ENCODE data around the gene PNLIP. TPM values are rescaled to one million over a fixed set of nuclear protein-coding genes. Genes with fewer than 3 reads are reported as not detected.

Gene PNLIP
- polyA plus RNA-seq, 10 donors: 0.11 to 0.99 (median 0.40) TPM; not detected in 4

DNA sequence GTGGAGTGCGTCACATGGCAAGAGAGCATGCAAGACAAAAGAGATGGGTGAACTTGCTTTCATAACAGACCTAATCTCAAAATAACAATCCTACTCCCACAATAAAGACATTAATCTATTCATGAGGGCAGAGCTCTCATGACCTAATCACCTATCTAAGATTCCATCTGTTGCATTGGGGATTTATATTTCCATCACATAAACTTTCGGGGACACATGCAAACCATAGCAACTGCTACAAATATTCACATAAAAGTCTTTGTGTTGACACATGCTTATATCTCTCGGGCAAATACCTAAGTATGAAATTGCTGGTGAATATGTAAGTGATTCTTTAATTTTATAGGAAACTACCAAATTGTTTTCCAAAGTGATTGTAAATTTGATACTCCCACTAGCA, 29.1 kb downstream of the PNLIP start:
- DNase-seq: no peak

DNA sequence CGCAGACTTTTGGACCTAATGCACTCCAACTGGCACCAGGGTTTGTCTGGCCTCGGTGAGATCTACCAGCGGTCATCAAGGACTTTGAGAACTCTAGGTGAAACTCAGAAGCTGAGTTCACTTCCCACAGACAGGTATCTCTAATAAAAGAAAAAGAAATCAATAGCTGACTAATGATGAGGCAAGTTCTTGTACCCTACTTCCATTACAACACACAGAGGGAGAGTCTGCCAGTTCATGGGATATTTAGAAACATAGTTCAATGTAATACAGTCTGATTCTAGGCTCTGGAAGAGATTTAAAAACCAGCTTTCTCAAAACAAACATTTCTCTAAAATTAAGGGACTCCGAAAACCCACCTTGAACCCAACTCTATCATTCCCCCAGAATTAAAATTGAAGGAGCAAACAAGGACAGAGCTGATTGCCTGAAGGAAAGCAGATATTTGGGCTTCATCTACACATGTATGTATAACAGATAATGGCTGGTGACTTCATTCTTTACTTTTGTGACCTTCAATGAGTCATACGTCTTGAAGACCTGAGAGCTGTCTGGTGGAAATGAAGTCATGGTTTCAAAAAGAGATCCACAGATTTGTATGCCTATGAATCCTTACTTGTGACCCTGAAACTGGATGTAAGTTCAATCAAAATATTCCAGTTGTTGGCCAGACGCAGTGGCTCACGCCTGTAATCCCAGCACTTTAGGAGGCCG, 42.3 kb downstream of the PNLIP start:
- DNase-seq: no peak

DNA sequence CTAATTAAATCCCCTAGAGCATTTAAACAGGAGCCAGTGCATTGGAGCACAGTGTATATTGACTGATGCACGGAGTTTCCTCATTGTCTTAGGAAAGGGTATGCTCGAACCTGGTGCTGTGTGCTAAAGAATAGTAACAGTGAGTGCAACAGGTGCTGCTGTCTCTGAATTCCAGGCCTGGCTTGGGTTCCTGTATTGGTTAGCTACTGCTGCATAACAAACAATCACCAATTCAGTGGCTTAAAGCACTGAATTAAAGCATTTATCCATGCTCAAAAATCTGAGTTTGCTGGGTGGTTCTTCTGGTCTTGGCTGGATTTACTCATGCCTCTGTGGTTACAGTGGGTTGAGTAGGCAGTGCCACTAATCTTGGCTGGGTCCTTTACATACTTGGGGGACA, 43.3 kb downstream of the PNLIP start:
- DNase-seq: no peak

DNA sequence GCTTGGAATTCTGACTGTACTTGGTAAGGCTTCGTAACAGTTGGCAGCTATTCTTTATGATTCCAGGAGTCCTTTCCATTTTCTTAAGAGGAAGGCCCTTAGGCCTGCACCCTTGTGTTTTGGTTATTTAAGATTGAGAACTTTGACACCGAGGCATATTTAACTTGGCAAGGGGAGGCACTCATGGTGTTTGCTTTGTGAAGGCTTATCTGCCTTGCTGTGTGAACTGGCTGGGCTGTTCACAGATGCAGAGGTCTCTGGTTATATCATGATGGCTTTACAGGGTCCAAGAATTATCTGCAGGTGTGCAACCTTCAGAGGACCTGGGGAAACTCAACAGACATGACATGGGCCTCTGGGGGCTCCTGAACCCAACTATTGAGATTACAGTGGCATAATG, 44.2 kb downstream of the PNLIP start:
- DNase-seq: no peak

DNA sequence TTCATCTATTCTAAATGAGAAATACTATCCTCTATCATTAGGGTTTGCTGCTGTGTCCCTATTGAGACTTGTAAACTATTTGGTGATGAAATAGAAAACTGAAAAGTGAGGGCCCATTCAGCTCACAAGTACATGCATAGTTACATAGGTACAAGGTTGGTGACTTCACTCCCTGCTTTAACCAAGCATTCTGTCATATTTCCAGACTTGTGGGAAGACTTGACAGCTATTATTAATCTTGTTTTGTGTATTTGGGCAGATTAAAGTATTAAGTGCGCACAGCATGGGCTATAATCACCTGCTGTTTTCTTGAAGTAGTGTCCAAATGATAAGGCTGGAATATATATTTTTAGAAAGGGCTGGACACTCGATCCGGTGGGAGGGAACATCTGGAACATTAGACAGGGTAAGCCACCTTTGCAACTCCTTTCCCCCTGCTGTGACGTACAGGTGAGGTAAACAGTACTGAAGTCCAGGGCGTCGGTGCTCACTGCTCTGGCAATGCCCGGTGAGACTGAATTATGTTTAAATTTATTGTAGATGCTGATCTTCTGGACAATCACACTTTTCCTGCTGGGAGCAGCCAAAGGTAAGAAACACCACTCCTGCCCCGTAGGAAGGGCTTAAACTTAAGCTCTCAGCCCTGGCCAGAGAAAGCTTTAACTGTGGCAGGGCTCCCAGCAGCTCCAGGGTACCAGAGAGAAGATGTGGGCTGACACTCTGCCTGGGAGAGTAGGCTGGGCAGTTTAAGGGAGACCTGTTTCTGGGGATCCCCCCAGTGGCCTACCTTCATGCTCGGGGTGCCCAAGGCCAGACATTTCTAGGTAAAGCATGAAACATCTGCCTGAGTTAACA, 45.1 kb downstream of the PNLIP start, which contains the start of gene PNLIPRP1:
Gene PNLIPRP1 (plus strand): TSS at position 370 of the 855 bp plus-strand sequence. CDS start 171 bp downstream, at position 541.
- no peak for DNase-seq

DNA sequence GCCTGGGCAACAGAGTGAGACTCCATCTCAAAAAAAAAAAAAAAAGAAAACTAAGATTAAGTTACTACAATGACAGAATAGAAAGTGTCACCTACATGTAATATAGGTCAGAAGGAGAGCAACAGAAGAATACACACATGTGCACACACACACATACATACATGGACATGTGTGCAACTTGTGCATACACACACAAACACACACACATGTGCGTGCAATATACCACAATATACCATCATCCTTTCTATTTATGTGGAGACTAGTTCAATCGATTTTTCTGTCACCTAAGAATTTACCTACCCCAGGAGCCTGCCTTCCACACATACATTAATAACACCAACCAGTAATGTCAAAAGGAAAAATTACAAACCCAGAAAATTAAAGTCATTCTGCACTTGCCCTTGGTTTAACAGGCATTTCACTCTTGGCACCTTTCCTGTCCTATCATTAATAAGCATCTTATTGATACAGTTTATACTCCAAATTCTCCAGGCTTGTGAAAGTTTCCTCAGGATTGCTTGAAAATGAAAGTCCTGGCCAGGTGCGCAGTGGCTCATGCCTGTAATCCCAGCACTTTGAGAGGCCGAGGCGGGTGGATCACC, 47.5 kb downstream of the PNLIP start:
- no peak for DNase-seq

DNA sequence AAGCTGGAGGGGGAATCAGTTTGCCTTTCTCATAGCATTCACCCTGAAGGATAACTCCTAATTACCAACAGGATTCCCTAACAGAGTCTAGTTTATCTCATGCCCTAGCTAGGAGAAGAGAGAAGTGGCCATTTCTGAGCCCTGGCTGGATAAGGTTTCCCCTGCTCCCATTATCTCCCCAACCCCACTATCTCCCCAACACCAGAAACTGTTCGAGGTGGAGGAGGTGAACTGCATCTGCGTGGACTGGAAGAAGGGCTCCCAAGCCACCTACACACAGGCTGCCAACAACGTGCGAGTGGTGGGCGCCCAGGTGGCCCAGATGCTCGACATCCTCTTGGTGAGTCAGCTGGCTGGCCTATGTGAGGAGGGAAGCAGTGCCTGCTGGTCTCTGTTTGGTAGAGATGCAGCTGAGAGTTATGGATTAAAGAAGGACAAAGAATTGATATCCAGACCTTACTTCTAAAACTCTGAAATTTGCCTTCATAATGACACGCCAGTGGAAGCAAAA, 48.8 kb downstream of the PNLIP start:
- DNase-seq: no peak

DNA sequence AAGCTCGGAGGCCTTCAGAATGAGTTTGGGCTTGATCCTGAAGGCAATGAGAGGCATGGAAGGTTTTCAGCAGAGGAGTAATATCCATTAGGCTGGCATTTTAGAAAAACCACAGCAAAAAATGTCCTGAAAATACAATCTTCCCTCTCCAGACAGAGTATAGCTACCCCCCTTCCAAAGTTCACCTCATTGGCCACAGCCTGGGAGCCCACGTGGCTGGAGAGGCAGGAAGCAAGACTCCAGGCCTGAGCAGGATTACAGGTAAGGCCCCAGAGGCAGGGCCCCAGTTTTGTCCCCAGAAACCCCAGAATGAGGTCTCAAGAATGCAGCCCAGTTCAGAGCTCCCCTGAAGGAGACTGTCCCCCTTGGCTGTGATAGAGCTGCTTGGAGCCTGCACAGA, 50.3 kb downstream of the PNLIP start:
- no peak for DNase-seq

DNA sequence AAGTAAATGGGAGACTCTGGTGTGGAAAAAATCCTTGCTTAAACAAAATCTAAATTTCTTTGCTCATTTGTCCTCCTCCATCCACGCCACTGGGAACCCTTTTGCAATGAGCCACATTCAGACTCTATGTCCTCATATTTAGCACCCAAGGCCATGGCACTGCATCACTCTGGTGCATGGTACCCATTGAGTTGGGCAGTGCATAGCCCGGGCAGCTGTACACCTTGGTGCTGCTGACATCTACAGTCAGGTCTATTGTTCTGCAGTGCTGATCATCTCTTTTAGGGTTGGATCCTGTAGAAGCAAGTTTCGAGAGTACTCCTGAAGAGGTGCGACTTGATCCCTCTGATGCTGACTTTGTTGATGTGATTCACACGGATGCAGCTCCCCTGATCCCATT, 51.8 kb downstream of the PNLIP start:
- no peak for DNase-seq

DNA sequence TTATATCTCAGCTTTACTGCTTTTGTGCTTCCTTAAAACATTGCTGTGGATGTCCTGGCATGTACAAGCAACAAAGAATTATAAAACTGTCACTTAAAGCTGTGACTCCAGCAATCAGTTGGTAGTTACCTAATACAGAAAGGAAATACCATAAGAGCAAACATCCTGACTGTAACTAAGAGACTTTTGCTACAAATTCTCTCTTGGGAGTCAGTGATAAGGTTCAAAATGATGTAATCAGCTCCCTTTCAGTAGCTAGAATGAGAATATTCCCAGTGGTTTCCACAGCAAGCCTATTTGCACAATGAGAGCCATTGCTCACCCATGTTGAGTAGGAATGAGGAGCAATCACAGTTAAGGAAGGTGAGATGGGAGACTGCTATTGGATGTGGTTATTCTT, 52.6 kb downstream of the PNLIP start:
- no peak for DNase-seq

DNA sequence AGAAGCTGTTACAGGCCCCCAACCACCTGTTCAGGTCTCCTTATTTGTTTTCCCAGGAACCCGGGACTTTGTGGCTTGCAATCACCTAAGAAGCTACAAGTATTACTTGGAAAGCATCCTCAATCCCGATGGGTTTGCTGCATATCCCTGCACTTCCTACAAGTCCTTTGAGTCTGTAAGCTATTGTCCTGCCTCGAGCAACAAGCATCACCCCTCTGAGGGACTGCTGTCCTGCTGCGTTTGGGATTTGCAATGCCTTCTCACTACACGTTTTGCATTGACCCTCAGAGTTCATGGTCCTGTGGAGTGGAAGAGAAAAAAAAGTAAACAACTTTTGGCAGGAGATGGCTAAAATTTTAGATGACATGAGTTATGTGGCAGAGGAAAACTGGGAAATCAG, 54.3 kb downstream of the PNLIP start:
- no peak for DNase-seq

DNA sequence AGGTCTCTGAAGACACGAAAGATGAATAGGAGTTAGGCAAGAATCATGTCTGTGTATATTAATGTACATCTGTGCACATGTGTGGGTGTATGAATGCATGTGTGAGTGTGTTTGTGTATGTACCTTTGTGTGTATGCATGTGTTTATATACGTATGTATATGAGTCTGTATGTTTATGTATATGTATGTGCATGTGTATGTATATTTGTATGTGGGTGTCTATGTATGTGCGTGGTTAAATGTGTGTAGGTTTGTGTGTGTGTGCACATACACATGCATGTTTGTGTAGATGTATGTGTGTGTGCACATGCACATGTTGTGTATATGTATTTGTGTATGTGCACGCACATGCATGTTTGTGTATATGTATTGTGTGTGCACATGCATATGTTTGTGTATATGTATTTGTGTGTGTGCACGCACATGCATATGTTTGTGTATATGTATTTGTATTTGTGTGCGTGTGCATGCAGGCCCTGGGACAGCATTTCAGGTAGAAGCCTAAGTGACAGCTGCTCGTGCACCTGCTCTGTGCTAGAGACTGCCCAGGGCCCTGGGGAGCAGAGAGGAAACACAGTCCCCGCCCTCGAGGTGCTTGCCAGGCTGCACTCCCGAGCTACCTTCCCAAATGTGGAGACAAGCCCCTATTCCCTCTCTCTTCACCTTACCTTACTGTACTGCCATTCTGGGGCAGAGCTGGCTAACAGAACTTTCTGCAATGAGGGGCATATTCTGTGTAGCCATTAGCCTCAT, 57.1 kb downstream of the PNLIP start:
- DNase-seq: no peak

DNA sequence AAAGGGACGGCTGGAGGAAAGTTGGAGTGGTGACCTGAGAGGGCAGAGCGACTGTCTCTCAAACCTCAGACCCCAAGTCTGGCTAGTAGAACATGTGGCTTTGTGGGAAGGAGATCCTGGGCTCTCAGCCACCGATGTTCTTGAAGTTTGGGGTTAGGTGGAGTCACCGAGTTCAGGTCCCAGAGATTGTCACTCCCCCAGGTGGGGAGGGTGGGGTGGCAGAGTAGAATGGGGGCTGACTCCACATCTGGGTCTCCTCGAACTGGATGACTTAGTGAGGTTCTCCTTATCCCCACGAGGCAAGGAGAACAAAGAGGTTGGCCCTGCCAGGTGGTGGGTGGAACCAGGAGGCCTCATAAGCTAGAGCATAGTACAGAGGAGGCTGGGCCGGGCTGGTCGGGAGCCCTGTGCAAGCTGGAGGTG, 60.3 kb downstream of the PNLIP start:
- no peak for DNase-seq

DNA sequence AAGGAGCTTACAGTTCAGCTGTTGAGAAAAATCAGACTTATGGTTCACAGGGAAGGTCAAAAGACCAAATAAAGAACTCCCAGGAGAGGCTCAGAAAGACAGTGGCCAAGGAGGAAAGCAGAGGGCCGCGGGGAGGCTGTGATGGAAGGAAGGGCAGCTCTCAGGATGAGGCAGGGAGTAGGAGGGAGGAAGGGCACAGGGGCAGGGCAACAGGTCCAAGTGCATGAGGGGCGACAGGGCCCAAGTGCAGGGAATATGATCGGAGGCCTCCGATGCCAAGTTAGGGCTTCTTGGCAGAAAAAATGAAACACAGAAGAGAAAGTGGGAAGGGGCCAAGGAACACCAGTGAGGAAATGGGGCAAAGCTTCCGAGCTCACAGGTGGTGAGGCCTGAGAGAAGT, 61.6 kb downstream of the PNLIP start:
- no peak for DNase-seq

DNA sequence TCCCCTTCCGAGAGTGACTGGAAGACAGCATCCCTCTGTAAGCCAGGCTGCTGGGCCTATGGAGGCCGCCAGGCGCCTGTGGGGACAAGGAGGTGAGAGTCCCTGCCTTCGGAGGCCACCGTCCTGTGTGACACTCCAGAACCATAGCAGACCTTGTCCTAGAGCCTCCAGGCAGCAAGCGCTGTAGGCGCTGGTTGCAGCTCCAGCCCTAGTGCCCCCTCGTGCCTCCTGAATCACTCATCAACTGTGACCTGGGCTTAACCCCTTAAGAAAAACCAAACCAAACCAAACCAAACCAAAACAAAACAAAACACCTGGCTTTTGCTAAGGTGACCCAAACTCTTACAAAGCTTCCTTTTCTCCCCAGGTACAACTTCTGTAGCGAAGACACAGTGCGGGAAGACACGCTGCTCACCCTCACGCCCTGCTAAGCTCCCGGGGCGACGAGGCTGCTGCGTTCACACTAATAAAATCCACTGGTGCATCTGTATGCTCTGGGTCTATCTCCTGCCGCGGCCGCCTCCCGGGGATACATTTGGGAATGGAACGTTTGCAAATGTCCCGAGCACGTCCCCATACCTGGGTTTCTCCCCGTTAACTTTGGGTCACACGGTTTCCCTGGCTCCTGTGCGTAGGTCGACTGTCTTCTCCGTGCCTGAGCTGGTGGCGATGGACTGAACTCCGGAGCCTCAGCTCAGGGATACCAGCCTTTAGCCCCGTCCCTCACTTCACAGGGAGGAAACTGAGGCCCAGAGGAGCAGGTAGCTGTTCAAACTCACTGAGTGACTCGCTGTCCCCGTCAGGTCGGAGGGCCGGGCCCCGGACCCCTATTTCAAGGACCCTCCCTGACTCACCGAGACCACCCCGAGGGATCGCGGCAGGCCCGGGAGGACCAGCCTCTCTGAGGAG, 63.2 kb downstream of the PNLIP start:
- no peak for DNase-seq

DNA sequence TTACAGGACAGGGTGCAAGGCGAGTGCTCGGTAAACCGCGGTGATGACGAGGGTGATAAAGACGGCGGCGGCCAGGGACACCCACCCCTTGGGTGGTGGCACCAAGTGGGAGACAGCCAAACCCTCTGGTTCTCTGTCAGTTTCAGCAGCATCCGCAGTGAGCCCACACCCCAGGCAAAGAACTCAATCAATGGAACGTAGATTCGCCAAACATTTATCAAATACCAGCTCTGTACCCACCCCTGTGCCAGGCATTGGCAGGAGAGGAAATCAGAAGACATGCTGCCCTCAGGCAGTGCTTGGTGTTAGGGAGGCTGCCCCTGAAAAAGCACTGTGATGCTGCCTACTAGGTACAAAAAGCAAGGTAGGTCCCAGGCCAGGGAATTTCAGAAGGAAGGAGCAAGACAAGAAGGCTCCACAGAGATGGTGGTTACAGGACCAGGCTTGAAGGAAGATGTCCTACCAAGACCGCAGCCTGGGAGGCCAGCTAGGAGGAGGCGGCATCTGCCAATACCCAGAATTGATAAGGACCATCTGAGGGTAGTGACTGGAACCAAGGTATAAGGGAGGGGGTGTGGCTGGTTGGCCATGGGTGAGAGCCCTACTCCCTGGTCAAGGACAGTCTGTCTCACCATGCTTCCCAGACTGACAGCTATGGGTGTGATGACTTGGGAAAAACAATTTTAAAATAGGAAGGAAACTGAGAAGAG, 64.9 kb downstream of the PNLIP start:
- no peak for DNase-seq

DNA sequence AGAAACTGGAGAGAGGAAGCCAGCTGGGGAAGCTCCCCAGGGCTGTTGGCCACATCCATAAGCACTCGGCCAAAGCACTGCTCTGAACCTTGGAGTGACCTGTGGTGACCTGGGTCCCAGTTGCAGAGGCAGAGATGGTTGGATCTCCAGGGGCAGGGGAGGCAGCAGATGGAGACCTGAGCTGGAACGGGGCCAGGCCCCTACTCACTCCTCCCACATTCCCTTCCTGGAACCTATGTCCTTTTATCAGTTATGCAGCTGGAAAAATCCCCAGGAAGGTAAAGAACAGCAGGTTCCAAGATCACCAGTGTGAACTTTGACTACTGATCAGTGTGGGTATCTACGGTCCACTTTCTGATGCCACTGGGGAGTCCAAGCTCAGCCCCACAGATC, 65.4 kb downstream of the PNLIP start:
- no peak for DNase-seq

DNA sequence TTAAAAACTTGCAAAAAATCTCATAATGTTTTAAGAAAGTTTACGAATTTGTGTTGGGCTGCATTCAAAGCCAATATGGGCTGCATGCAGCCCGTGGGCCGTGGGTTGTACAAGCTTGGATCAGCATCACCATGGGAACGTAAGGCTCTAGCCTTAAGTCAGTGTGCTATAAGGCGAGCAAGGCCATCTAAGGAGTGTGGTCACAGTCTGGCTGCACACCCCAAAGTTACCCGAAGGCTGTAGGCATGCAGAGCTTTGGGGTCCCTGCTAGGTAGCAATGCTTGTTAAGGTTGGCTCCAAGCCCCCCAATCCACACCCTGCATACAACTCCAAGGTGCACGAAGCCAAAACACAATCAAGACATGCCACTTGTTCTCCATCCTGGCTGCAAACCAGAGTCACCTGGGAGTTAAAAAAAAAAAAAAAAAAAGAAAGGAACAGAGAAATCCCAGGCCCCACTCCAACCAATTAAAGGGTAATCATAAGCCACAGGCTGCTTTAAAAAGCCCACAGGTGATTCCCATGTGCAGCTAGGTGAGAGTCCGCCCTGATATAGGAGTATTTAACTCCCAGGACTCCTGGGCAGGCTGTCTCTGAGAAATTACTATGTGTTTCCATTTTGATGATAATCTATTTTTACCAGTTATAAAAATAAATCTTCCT, 66.5 kb downstream of the PNLIP start:
- DNase-seq: no peak

DNA sequence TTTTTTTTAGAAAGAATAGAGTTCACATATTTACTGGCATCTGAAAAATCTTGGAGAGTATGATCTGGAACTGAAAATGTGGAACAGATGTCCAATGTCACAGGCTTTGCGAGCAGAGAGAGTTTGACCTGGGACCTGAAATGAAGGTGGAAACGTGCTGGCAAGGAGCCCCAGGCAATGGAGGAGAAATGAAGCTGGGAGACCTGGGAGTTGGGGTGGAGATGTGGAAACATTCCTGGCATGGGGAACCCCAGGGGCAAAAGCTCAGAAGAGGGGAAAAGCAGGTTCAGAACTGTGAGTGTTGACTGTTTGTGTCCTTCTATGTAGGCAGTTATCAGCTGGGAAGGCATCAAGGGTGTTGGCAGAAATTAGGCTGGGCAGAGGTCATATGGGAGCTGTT, 67.7 kb downstream of the PNLIP start:
- no peak for DNase-seq

DNA sequence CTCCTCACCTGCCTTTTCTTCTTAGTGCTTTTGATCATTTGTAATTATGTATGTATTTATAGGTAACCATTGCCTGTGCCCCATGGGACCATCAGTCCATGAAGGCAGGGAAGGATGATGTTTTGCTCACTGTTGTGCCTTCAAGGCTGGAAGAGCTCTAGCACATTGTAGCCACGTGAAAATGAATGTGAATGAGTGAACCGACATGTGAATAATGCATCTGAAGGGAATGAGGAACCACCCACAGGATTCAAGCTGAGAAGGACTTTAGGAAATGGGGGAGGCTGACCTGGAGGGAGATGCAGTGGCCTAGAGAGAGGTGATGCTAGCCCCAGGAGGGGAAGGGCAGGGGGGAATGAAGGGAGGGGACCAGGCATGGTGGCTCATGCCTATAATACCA, 69.1 kb downstream of the PNLIP start:
- DNase-seq: no peak
